HG03575 (cell line): Measurements from ENCODE around the gene SLC9A3.

Source experiments
- ATAC-seq: cut with Tn5 transposase; IDR thresholded peaks from one replicate; pipeline ENCODE4 v1.9.1; 2021; ENCODE audit not compliant: unreplicated experiment, insufficient number of reproducible peaks, low FRiP score; ENCODE audit errors: extremely low read depth

The SLC9A3 gene

GRCh38 chr5:530001-530955 is 6.0 kb upstream of the SLC9A3 start:
- ATAC-seq, result no peak

- no peak for ATAC-seq
Measured at GRCh38 chr5:528629-529511, 4.6 kb upstream of the SLC9A3 start.

GRCh38 chr5:527646-528628 is 3.7 kb upstream of the SLC9A3 start:
- no peak for ATAC-seq

- no peak for ATAC-seq
Measured at GRCh38 chr5:526456-527088, 2.3 kb upstream of the SLC9A3 start.

- ATAC-seq, result no peak
Measured at GRCh38 chr5:525916-526315, 1.7 kb upstream of the SLC9A3 start.

DNA sequence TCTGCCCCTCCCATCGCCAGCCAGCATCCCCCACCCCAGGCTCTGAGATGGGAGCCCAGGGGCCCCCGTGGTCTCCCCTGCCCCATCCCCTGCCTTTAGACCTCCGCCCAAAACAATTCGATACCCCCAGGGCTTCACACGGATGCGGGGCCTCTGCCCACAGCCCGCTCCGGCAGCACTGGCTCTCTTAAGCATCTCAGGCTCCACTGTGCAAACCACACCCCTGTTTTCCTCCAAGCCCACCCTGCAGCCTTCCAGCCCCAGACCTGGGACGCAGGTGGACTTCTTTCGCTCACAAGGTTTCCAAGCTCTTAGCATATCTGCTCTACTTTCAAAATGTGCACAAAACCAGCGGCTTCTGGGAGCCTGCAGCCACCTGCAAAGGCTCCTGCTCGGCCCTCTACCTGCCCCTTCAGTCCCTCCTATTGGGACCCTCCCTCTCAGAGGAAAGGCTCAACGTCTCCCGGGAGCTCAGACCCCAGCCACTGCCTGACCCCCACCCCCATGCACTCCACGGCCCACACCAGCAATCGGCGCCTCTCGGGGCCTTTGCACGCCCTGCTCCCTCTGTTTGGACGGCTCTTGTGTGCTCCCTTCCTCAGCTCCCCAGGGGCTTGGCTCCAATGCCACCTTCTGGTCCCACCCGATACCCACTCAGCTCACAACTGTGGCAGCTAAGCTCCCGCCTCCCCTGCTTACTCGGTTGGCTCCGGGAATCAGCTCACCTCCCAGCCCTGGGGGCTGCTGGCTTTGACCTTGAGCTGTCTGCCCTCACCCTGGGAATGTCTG is 918 bp upstream of the SLC9A3 start:
- ATAC-seq, result no peak

- no peak for ATAC-seq
Measured at GRCh38 chr5:523441-524222, 617 bp downstream of the SLC9A3 start.

DNA sequence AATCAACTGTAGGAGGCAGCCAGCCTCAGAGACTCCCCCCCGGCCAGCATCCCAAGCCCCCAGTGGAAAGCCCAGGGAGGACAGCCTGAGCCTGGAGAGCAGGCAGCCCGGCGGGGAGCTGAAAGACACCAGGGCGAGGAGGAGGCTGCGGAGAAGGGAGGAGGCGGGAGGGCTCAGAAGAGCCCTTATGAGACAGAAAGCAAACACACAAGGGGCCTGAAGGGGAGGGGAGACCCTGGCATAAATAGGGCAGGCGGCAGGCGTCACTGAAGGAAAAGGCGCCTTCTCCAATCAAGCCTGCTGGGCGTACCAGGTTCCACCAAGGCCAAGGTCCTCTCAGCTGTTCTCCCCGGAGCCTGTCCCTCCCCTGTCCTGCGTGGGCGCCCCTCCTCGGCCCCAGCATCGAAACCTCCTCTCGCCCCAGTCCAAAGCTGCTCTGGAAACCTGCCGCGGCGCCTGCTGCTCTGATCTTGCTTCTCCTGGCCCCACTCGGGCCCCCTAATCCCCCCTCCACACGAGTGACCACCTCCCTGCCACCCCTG is 1.3 kb downstream of the SLC9A3 start:
- no peak for ATAC-seq

GRCh38 chr5:522116-522515 is 2.1 kb downstream of the SLC9A3 start:
- ATAC-seq, result no peak

DNA sequence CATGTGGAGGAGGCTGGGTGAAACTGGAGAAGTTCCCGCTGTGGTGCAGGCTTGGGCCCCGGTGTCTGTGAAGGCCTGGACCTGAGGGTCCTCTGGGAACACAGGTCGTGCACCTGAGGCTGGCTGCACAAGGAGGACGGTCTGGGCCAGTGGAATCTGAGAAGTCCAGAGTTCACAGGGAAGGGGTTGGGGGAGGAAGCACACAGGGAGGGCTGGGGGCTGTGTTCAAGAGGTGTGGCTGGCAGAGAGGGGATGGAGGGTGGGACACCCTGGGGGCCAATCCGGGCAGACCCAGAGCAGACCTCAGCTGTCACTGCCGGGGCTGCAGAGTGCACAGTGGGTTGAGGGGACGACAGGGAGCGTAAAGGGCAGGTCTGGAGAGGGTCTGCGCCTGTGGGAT is 2.6 kb downstream of the SLC9A3 start:
- no peak for ATAC-seq

GRCh38 chr5:520850-521226 is 3.4 kb downstream of the SLC9A3 start:
- no peak for ATAC-seq

DNA sequence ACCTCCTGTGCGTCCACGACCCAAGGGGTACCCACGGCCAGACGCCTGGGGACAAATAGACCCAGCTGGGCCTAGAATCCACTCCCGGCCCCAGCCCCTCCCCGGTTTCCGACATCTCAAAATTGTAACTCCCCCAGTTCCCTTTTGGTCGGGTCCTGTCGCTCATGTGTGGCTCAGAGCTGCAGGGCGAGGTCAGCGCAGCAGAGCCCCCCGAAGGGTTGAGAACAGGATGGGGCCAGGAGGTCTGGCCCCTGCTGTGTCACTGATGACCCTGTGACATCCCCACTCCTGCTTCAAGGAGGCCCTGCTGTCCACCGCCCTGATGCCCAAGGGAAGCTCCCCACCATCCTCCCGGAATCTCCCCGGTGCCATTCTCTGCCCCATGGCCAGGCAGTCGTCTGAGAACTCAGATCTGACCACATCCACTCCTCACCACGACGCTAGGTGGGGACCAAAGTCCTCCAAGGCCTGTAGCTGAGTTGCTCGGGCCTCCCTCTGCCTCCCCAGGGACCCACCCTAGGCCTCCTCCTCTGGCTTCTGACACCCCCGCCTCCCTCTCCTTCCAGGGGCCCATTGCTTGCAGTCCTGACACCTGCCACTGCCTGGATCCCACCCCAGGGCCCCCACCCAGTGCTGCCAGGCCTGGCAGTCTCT is 3.9 kb downstream of the SLC9A3 start:
- ATAC-seq, result no peak

GRCh38 chr5:518721-519120 is 5.5 kb downstream of the SLC9A3 start:
- ATAC-seq, result no peak

DNA sequence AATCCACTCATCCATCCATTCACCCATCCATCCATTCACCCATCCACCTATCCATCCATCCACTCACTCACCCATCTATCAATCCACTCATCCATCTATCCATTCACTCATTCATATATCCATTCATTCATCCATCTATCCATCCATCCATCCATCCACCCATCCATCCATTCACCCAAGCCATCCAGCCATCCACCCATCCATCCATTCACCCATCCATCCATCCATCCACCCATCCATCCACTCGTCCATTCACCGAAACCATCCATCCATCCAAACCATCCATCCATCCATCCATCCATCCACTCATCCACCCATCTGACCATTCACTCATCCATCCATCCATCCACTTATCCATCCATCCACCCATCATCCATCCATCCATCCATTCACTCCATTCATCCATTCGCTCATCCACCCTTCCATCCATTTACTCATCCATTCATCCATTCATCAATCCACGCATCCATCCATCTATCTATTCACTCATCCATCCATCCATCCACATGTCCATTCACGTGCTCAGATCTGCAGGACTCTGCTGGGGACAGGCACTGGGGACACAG is 6.6 kb downstream of the SLC9A3 start:
- ATAC-seq, result no peak

- no peak for ATAC-seq
Measured at GRCh38 chr5:516980-517379, 7.3 kb downstream of the SLC9A3 start.

GRCh38 chr5:516338-516925 is 7.8 kb downstream of the SLC9A3 start:
- no peak for ATAC-seq
